GM10266 (cell line): ENCODE measurements around the gene SLC25A39.

ENCODE experiments used
- DNase-seq: peaks from one replicate; pipeline ENCODE4 v3.0.0; 2012; ENCODE audit errors: extremely low spot score
- CTCF ChIP-seq: IDR thresholded peaks from 2 replicates; pipeline ENCODE4 v1.5.1; 2012; ENCODE audit warnings: mild to moderate bottlenecking, low read depth; ENCODE audit not compliant: control insufficient read depth, insufficient read depth; ENCODE audit errors: missing control alignments

The SLC25A39 gene

GRCh38 chr17:44283344-44284023 lies 41.1 kb downstream of the SLC25A39 start:
- DNase-seq: no peak
- no peak for TF ChIP-seq CTCF

- DNase-seq: no peak
- no peak for TF ChIP-seq CTCF
These were observed 42.4 kb downstream of the SLC25A39 start for GRCh38 chr17:44282264-44282663.

GRCh38 chr17:44281570-44281969 lies 43.1 kb downstream of the SLC25A39 start:
- no peak for DNase-seq
- TF ChIP-seq CTCF: no peak

- TF ChIP-seq CTCF: no peak
- no peak for DNase-seq
These were observed 44.2 kb downstream of the SLC25A39 start for GRCh38 chr17:44280392-44280937.

- DNase-seq: peak; percentile 80
- no peak for TF ChIP-seq CTCF
These were observed 44.8 kb downstream of the SLC25A39 start for GRCh38 chr17:44279666-44280391.

GRCh38 chr17:44279346-44279665 lies 45.3 kb downstream of the SLC25A39 start:
- TF ChIP-seq CTCF: no peak
- no peak for DNase-seq

GRCh38 chr17:44277976-44278375 lies 46.6 kb downstream of the SLC25A39 start:
- DNase-seq: no peak
- TF ChIP-seq CTCF: no peak
